NCI-H2107 (cell line): ENCODE data around the gene SLC35F3.
"Not testable (repeated sequence)": the region's sequence is repeated elsewhere in the genome, so short reads cannot be mapped to it uniquely, and the experiment has no call there.

Source experiments
- DNase-seq: peaks from one replicate; lab custom pipeline; 2025; lab: John Stamatoyannopoulos, UW

SLC35F3 gene

DNA sequence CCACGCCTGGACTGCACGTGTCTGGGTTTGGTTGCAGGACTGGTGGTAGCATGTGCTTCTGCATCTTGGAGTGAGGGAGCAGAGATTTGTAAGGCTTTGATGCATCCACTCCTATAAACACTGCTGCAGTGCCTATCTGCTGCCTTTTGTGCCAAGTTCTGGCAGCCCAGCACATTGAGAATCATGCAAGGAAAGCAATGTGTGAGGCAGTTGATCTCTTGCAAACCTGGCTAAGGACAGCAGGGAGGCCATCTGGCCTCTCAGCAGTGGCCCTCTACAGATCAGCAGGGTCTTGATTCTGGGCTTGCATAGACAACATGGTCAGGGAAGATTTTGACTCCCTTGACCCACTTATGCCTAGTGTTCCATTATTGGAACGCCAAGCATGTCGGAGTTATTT is 387.5 kb downstream of the SLC35F3 start:
- DNase-seq: no peak

DNA sequence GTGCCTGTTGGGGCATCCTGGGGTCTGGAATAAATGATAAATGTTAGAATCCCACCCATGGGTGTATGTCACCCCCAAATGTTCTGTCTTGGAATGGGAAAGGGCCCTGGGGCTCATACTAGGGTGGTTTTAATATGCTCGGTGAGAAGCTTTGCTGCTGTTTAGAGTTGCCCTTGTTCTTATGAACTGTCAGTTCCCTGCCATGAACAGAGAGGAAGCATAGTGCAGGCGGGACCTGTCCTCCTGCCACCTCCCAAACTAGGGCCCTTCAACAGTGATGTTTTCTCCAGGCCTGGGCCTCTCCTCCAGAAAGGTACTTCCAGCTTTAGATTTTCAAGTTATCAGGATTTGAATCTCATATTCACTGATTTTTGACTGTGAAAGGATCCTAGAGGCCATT is 388.1 kb downstream of the SLC35F3 start:
- no peak for DNase-seq

DNA sequence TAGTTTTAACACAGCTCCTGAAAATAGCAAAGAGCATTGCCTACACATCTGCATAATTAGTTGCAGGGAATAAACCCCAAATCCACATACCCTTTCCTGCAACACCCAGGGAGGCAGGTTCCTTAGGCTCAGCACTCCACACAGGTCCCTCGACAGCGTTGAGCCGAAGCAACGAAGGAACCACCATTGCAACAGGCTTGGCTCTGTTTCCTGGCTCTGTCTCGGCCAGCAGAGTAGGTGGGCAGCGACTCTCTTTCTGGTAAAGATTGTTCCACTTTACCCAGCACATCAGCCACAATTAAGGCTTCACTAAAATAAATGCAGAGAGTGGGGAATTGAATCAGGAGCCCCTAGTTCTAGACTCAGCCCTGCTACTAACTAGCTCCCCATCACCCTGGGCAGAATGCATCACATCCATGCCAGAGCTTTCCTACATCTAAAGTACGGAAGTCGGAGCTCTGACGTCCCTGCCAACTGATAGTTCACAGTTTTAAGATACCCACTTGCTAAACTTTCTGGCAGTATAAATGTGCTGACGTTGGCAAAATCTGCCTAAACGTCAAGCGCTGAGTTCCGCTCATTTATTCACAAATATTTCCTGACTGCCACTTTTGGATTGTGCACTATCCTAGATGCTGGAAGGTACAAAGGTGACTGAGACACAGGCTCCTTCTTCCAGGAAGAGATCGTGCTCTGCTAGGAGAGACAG is 389.8 kb downstream of the SLC35F3 start:
- no peak for DNase-seq

GRCh38 chr1:234295068-234295467 is 390.6 kb downstream of the SLC35F3 start:
- peak; percentile 30 for DNase-seq

GRCh38 chr1:234295626-234296025 is 391.1 kb downstream of the SLC35F3 start:
- DNase-seq: no peak

- DNase-seq: no peak
These were observed 392.0 kb downstream of the SLC35F3 start for GRCh38 chr1:234296496-234296895.

- DNase-seq: no peak
These were observed 393.2 kb downstream of the SLC35F3 start for GRCh38 chr1:234297668-234298067.

DNA sequence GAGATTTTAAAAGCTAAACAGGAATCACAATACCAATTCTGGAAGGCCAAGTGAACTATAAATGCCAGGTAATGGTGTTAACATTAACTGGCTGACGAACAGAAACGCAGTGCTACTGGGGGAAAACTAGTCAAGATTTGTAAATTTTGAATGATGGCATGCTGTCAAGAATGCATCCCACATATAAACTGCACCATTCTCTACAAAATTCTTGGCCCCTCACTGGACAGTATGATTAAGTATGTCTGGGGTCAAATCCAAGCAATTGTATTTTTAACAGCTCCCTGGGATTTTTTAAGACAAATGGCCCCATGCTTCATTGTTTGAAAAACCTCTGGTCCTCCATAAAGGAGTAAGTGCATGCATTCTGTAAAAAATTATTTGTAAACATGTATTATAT is 395.6 kb downstream of the SLC35F3 start:
- DNase-seq: no peak

GRCh38 chr1:234301663-234302062 is 397.2 kb downstream of the SLC35F3 start:
- DNase-seq: not testable (repeated sequence)

DNA sequence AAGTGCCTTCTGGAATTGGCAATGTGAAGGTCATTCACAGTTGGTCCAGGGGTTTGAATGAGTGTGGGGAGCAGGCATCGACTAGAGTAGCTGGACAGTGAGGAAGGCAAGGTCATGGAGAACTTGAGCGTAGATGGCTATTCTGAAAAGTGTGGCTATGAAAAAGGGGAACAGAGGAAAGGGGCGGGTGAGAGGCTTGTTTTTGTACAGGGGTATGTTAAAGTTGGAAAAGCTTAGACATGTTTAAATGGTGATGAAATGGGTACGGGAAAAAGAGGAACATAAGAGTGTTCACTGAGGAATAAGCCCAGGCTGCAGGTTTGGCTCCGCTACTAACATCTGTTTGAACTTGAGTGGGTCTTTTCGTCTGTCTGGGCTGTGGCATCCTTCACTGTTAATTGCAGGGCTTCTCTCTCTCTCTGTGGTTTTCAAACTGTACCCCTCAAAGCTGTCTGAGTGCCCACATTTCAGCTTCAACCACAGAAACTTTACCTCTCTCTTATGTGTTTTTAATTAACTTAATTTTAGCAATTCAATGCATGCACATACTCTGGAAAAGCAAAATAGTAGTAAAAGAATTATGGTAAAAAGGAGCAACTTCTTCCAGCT is 398.0 kb downstream of the SLC35F3 start:
- DNase-seq: no peak

DNA sequence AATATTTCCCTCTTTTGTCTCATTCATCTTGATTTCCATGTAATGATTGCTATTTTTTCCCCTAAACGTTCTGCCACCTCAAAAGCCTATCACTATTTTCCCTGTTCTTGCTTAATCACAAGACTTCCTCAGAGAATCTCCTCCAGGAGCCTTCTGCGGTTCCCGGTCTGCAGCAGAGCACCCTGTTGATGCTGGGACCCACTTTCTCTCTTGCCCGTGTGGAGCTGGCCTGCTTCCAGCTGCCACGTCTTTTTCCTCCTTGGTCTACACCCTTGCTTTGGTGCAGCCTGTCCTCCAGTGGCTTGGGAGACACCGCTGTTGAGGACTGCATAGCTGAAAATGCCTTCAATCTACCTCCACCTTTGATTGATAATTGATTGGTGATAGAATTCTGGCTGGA is 398.8 kb downstream of the SLC35F3 start:
- no peak for DNase-seq

DNA sequence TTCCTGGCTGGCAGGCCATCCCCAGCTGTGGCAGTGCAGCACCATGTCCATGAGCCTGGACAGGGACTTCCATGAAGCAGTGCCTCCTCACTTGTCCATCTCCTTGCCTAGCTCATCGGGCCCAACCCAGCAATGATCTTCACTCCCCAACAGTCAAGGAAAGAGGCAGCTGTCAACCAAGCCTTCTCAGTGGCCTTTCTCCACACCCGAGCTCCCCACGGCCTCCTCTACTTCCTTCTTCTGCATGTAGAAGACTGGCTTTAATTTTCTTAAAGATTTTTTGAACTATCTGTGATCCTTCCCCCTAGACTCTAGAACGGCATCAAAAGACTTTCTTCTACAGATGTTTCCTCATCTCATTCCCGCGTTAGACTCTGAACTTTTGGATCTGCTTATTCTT is 403.2 kb downstream of the SLC35F3 start:
- no peak for DNase-seq

- no peak for DNase-seq
These were observed 404.7 kb downstream of the SLC35F3 start for GRCh38 chr1:234309243-234309597.

GRCh38 chr1:234309598-234310459 is 405.4 kb downstream of the SLC35F3 start:
- DNase-seq: peak; percentile 92

GRCh38 chr1:234310460-234310817 is 406.0 kb downstream of the SLC35F3 start:
- DNase-seq: no peak

- no peak for DNase-seq
These were observed 406.9 kb downstream of the SLC35F3 start for GRCh38 chr1:234311414-234311813.

GRCh38 chr1:234313171-234313570 is 408.7 kb downstream of the SLC35F3 start:
- DNase-seq: no peak

GRCh38 chr1:234315091-234315541 is 410.6 kb downstream of the SLC35F3 start:
- no peak for DNase-seq

- DNase-seq: no peak
These were observed 411.1 kb downstream of the SLC35F3 start for GRCh38 chr1:234315588-234315987.

GRCh38 chr1:234316486-234316885 is 412.0 kb downstream of the SLC35F3 start:
- no peak for DNase-seq

DNA sequence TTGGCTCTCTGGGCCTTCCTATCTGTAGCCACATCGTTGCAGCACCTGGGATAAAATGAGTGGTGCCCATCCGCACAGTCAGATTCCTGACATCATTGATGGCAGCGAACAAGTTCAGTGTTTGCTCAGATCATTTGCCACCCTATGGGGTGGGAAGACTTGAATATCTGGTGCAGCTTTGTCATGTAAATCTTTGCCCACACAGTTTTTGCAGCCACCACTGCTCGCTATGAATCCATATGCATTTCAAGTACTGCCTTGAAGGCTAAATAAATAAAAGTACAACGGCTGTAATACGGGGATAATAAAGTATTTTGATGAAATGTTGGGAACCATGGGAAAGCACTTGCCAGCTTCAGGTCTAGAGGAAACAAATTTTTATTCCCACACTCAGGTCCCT is 412.5 kb downstream of the SLC35F3 start:
- peak; percentile 46 for DNase-seq

GRCh38 chr1:234320069-234320468 is 415.6 kb downstream of the SLC35F3 start:
- DNase-seq: no peak

DNA sequence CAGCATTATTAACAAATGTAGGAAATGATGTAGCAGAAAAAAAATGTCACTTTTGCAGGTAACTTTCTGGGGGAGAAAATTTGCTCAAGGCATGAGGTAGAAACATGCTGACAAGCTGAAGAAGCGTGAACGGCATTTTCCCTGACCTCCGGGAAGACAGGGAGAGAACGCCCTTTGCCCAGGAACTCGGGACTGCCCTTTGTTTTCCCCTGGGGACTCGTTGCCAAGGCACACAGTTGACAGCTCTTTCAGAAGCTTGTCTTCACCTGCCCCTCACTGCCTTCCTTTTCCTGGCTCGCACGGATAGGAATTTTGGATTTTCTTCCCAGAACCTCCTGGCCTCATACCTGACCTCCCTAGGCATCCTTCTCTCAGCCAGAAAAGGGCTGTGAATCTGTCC is 416.1 kb downstream of the SLC35F3 start:
- DNase-seq: no peak
